SK-N-DZ (cell line): ENCODE results near the gene LCN15.
"Not testable (repeated sequence)": the region's sequence is repeated elsewhere in the genome, so short reads cannot be mapped to it uniquely, and the experiment has no call there.

Experiments used
- DNase-seq: peaks from one replicate; pipeline ENCODE4 v3.0.0-alpha.2; 2015; ENCODE audit warnings: low spot score

Gene LCN15

GRCh38 chr9:136794281-136794999 is 30.1 kb upstream of the LCN15 start:
- no peak for DNase-seq

DNA sequence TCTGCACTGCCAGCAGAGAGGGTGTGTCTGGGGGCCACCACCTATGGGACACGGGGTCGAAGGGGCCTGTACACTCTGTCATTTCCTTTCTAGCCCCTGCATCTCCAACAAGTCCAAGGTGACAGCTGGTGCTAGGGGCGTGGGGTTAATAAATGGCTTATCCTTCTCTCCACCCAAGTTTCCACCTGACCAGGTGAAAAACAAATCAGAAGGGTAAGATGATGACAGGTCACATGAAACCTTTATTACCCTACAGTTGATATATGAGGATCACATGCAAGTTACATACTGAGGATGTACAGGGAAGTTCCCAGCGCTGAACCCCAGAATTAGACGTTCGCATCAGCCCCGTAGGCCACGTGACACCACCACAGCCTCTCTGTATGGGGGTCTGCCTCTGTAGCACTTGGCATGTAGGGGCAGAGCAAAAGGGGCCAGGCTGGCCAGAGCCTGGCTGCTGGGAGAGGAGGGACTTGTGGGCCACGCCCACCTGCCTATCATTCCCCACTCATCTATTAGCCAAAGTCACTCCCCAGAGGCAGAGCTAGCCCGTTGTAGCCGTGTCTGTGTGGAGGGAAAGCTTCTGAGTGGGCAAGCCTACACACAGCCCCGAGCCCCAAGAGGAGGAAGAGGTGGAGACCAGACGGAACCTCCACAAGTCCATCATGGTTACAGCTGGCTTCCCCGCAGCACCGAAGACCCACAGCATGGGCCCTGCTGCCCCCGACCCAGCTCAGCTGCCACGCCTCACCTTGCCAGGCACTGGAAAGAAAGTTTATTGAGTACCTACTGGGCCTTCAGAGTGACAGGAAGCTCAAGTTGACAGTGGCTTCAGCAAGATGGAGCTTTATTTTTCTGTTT is 29.0 kb upstream of the LCN15 start:
- DNase-seq: no peak

DNA sequence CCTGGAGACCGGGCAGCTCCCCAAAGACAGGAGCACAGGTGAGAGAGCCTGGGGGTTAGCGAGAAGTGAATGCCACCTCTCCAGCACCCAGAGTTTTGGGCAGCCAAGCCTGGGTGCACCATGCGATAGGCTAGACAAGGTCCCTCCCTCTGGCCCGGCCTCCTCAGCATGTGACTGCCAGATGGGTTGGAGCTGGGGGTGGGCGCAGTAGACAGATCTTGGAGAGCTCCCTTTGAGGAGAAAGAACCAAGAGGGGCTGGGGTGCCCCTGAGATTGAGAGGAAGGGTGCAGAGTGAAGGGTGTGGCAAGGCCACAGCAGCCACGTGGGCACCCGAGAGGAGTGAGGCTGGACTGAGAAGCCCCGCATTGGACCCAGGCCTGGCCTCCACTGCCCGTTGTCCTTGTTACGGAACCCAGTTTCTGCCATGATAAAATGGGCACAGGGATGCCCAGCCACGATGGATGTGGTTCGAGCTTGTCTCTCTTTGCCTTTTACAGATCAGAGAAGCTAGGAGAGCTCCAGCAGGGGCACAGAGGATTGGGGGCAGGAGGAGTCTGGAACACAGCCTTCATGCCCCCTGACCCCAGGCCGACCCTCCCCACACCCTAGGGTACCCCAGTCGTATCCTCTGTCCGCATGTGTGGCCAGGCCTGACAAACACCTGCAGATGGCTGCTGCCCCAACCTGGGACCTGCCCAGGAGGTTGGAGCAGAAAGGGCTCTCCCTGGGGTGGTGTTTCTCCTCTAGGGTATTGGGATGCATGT is 28.2 kb upstream of the LCN15 start:
- no peak for DNase-seq

GRCh38 chr9:136791516-136792276 is 27.4 kb upstream of the LCN15 start:
- peak; percentile 58 for DNase-seq

DNA sequence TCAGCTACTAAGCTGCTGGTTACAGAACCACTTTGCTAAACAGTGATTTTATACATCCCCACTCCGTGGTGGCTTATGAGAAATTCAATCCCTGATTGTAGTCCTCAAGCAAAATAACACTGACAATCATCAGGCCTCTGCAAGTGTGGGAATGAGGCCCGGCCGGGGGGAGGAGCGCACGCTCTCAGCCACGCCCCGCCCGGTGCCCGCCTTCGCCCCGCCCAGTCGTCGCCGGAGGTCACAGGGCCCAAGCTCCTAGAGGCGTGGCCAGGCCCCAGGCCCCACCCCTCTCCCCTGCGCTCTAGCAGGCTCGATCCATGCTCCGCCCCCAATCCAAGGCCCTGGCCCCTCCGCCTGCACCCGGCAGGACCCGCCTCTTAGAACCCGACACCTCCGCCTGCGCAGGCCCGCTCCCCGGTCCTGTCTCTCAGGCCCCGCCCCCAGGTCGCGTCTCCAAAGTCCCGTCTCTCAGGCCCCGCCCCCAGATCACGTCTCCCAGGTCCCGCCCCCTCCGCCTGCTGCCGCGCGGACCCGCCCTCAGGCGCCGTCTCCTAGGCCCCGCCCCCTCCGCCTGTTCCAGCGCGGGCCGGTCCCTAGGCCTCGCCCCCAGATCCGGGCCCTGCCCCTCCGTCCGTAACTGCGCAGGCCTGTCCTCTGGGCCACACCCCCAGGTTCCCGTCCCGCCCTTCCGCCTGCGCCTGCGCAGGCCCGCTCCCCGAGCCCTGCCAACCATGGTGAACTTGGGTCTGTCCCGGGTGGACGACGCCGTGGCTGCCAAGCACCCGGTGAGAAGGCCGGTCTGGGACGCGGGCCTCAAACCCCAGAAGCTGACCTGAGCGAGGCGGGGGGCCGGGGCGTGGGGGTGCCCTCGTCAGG is 26.6 kb upstream of the LCN15 start, which contains the start of gene TMEM141:
TSS of gene TMEM141 (plus strand) at position 705 of the 876 bp plus-strand sequence. CDS start at position 732, 27 bp downstream.
- peak; percentile 99 for DNase-seq

- DNase-seq: no peak
Observed at GRCh38 chr9:136789523-136789937, 25.2 kb upstream of the LCN15 start.

- not testable (repeated sequence) for DNase-seq
Observed at GRCh38 chr9:136788644-136789522, 24.6 kb upstream of the LCN15 start.

DNA sequence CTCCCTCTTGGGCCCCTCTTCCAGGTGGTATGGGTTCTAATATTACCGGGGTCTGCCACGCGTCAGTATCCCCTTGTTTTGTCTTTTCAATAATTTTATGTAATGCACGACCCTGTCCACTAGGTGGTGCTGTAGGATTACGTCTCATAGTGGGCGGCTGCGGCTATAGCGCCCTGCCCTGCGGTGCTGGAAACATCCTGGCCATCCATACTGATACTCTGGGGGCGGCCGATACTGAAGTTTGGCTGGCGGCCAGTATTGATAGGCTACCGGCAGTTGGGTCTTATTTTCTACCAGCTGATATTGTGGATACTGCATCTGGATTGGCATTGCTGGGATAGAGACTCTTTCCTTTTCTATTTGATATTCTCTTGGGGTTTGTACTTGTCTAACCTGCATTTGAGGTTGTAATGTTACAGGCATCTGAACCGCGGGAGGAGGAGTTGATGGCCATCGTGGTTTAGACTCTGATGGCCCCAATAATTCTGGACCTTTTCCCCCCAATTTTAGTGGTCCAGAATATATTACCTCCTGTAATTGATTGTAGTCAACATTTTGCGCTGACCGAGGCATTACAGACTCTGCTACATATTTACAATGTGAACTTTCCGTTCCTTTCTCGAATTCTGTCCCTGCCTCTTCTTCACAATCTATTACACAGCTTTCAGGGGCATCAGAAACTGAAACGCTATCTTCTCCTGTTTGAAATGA is 23.5 kb upstream of the LCN15 start:
- peak; percentile 80 for DNase-seq

- not testable (repeated sequence) for DNase-seq
Observed at GRCh38 chr9:136786983-136787382, 22.7 kb upstream of the LCN15 start.

- DNase-seq: no peak
Observed at GRCh38 chr9:136786451-136786850, 22.1 kb upstream of the LCN15 start.

- not testable (repeated sequence) for DNase-seq
Observed at GRCh38 chr9:136785565-136786355, 21.4 kb upstream of the LCN15 start.

GRCh38 chr9:136784997-136785361 is 20.7 kb upstream of the LCN15 start:
- DNase-seq: no peak

GRCh38 chr9:136784249-136784996 is 20.1 kb upstream of the LCN15 start:
- DNase-seq: no peak

- no peak for DNase-seq
Observed at GRCh38 chr9:136782452-136782851, 18.1 kb upstream of the LCN15 start.

- DNase-seq: no peak
Observed at GRCh38 chr9:136779808-136780207, 15.5 kb upstream of the LCN15 start.

- no peak for DNase-seq
Observed at GRCh38 chr9:136777359-136777758, 13.0 kb upstream of the LCN15 start.

DNA sequence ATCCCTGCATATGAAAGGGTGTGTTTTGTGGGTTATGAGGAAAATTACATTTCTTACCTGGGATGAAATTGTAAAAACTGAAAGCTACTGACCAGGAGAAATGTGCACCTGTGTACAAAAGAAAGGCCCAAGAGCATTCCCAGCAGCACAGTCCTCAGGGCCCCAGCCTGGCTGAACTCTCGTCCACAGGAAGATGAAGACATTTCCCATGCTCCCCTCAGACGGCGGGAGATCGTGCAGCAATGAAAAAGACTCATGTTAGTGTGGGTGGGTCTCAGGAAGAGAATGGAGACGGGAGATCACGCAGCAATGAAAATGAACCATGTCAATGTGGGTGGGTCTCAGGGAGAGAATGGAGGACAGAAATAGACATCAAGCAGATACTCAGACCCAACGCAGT is 12.6 kb upstream of the LCN15 start:
- no peak for DNase-seq
